Tibial nerve (tissue), 3 donors: Measurements from ENCODE around the gene SBK2.

Source experiments
- CTCF ChIP-seq, 5 experiments: fragments of 200-600 bp in 3 of 5; fragments of 450-650 bp in 2 of 5; sonication (generic) in 3 of 5; IDR thresholded peaks; one replicate each; pipeline ENCODE4 v1.5.1; 2016 to 2019; ENCODE audit warnings: antibody characterized with exemption in 5 of 5, mild to moderate bottlenecking in 3 of 5, moderate library complexity in 2 of 5
- POLR2A ChIP-seq, 2 donors: fragments of 450-650 bp; IDR thresholded peaks; one replicate each; pipeline ENCODE4 v1.6.1; 2017; ENCODE audit warnings: antibody characterized with exemption in 2 of 2, mild to moderate bottlenecking in 2 of 2, moderate library complexity in 2 of 2

GRCh38 chr19:55538132-55538531, 1.2 kb upstream of the SBK2 start:
- TF ChIP-seq CTCF (IDR thresholded peaks at IDR 0.05) (no peak), POLR2A (IDR thresholded peaks at IDR 0.05) (no peak)
